Nephron progenitor cell (in vitro differentiated cells): ENCODE data around the gene TNFAIP8L1.

ENCODE experiments used
- DNase-seq: peaks from one replicate; pipeline ENCODE4 v3.0.0; 2021
- H3K27ac Mint-ChIP-seq: 2 replicates; pipeline ENCODE4 v1.8.0; 2021; ENCODE audit warnings: mild to moderate bottlenecking, moderate library complexity, mixed read lengths
- H3K27me3 Mint-ChIP-seq: 2 replicates; pipeline ENCODE4 v1.8.0; 2021; ENCODE audit warnings: mild to moderate bottlenecking, low read depth, mixed read lengths; ENCODE audit not compliant: poor library complexity
- H3K36me3 Mint-ChIP-seq: 2 replicates; pipeline ENCODE4 v1.8.0; 2021; ENCODE audit warnings: low read depth, mixed read lengths
- H3K4me1 Mint-ChIP-seq: 2 replicates; pipeline ENCODE4 v1.8.0; 2021; ENCODE audit warnings: mixed read lengths
- H3K4me3 Mint-ChIP-seq: 2 replicates; pipeline ENCODE4 v1.8.0; 2021; ENCODE audit warnings: mild to moderate bottlenecking, moderate library complexity, mixed read lengths
- H3K9me3 Mint-ChIP-seq: 2 replicates; pipeline ENCODE4 v1.8.0; 2021; ENCODE audit warnings: mild to moderate bottlenecking, moderate library complexity, mixed read lengths
- TF ChIP-seq, protein P1 (sequence below): fragments of 200-600 bp; sonication (generic); IDR thresholded peaks from 2 replicates; pipeline ENCODE4 v1.5.0; 2021; ENCODE audit warnings: antibody characterized with exemption

TNFAIP8L1 gene

DNA sequence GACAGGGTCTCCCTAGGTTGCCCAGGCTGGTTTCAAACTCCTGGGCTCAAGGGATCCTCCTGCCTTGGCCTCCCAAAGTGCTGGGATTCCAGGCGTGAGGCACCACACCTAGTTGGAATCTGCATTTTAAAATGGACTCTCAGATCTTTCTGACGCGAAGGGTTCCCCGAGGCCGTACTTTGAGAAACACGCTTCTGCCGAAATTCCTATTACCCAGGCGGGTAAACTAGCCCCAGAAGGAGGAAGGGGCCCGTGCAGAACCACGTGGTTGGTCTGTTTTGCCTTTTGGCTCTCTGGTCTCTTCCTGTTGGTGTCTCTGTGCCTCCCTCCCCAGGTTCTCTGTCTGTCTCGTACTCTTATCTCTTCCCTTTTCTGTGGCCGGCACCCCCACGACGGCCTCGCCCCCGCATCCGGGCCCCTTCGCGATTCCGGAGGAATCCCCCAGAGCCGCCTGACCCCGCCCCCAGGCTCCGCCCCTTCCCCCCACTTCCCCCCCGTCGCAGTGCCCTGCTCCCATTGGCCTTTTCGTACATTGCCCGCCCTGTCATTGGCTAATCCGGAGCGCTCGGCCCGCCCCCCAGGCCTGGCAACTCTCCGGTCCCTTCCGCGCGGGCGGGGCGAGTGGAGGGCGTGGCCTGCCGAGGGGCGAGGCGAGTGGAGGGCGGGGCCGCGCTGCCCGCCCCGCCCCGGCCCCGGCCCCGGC lies at the start of gene TNFAIP8L1:
TSS of gene TNFAIP8L1 (plus strand) at position 689 of the 703 bp plus-strand sequence. CDS start 12,354 bp downstream, outside the sequence.
- H3K36me3 Mint-ChIP-seq = no peaks in the 10 kb centered on the region
- H3K4me3 Mint-ChIP-seq = peak within 1 kb of the TSS; percentile 92
- H3K27me3 Mint-ChIP-seq = peaks cover 17% of the 10 kb centered on the region
- DNase-seq = peak; percentile 100
- peaks cover 14% of the 10 kb centered on the region for H3K4me1 Mint-ChIP-seq
- no peaks in the 10 kb centered on the region for H3K9me3 Mint-ChIP-seq
- TF ChIP-seq, protein P1, sequence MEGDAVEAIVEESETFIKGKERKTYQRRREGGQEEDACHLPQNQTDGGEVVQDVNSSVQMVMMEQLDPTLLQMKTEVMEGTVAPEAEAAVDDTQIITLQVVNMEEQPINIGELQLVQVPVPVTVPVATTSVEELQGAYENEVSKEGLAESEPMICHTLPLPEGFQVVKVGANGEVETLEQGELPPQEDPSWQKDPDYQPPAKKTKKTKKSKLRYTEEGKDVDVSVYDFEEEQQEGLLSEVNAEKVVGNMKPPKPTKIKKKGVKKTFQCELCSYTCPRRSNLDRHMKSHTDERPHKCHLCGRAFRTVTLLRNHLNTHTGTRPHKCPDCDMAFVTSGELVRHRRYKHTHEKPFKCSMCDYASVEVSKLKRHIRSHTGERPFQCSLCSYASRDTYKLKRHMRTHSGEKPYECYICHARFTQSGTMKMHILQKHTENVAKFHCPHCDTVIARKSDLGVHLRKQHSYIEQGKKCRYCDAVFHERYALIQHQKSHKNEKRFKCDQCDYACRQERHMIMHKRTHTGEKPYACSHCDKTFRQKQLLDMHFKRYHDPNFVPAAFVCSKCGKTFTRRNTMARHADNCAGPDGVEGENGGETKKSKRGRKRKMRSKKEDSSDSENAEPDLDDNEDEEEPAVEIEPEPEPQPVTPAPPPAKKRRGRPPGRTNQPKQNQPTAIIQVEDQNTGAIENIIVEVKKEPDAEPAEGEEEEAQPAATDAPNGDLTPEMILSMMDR = no peak
- peak within 1 kb of the TSS; percentile 72 for H3K27ac Mint-ChIP-seq

GRCh38 chr19:4589579-4590410 lies 49.5 kb upstream of the TNFAIP8L1 start:
- peaks cover 40% of the 10 kb centered on the region for H3K27me3 Mint-ChIP-seq
- peak; percentile 59 for DNase-seq
- no peaks in the 10 kb centered on the region for H3K36me3 Mint-ChIP-seq
- H3K9me3 Mint-ChIP-seq = no peaks in the 10 kb centered on the region
- no peak overlapping the region for H3K27ac Mint-ChIP-seq
- peaks cover 37% of the 10 kb centered on the region for H3K4me1 Mint-ChIP-seq
- TF ChIP-seq, protein P1 = peak; percentile 59
- no peak overlapping the region for H3K4me3 Mint-ChIP-seq

GRCh38 chr19:4590559-4590958 lies 48.8 kb upstream of the TNFAIP8L1 start:
- H3K9me3 Mint-ChIP-seq = no peaks in the 10 kb centered on the region
- H3K27me3 Mint-ChIP-seq = peaks cover 41% of the 10 kb centered on the region
- no peak for DNase-seq
- peaks cover 37% of the 10 kb centered on the region for H3K4me1 Mint-ChIP-seq
- no peak overlapping the region for H3K4me3 Mint-ChIP-seq
- TF ChIP-seq, protein P1 = no peak
- no peak overlapping the region for H3K27ac Mint-ChIP-seq
- no peaks in the 10 kb centered on the region for H3K36me3 Mint-ChIP-seq

- H3K4me1 Mint-ChIP-seq = peaks cover 30% of the 10 kb centered on the region
- H3K36me3 Mint-ChIP-seq = no peaks in the 10 kb centered on the region
- DNase-seq = no peak
- no peaks in the 10 kb centered on the region for H3K9me3 Mint-ChIP-seq
- H3K4me3 Mint-ChIP-seq = no peak overlapping the region
- peak overlapping the region; percentile 65 for H3K27ac Mint-ChIP-seq
- TF ChIP-seq, protein P1 = no peak
- H3K27me3 Mint-ChIP-seq = peaks cover 41% of the 10 kb centered on the region
These were observed 48.0 kb upstream of the TNFAIP8L1 start for GRCh38 chr19:4591320-4591719.

GRCh38 chr19:4592445-4592844 lies 46.9 kb upstream of the TNFAIP8L1 start:
- TF ChIP-seq, protein P1 = no peak
- DNase-seq = no peak
- Mint-ChIP-seq H3K4me1 (peaks cover 28% of the 10 kb centered on the region), H3K4me3 (no peak overlapping the region), H3K36me3 (no peaks in the 10 kb centered on the region), H3K27me3 (peaks cover 45% of the 10 kb centered on the region), H3K27ac (no peak overlapping the region), H3K9me3 (no peaks in the 10 kb centered on the region)
